IPS DF 4.7 (cell line): ENCODE measurements around the gene CD2AP.
"Not testable (repeated sequence)": the region's sequence is repeated elsewhere in the genome, so short reads cannot be mapped to it uniquely, and the experiment has no call there.

Experiments
- DNase-seq: peaks from one replicate; pipeline ENCODE4 v3.0.0-alpha.2; 2013; ENCODE audit warnings: low spot score; ENCODE audit errors: extremely low read depth

The CD2AP gene

GRCh38 chr6:47496935-47497579 is 19.5 kb downstream of the CD2AP start:
- no peak for DNase-seq

- no peak for DNase-seq
Observed at GRCh38 chr6:47502920-47503319, 25.3 kb downstream of the CD2AP start.

- DNase-seq, result no peak
Observed at GRCh38 chr6:47509937-47510336, 32.3 kb downstream of the CD2AP start.

GRCh38 chr6:47512872-47513271 is 35.3 kb downstream of the CD2AP start:
- no peak for DNase-seq

- no peak for DNase-seq
Observed at GRCh38 chr6:47519279-47519678, 41.7 kb downstream of the CD2AP start.

- no peak for DNase-seq
Observed at GRCh38 chr6:47520282-47520681, 42.7 kb downstream of the CD2AP start.

- no peak for DNase-seq
Observed at GRCh38 chr6:47521961-47522360, 44.4 kb downstream of the CD2AP start.

GRCh38 chr6:47524136-47524845 is 46.7 kb downstream of the CD2AP start:
- no peak for DNase-seq

GRCh38 chr6:47525330-47526057 is 47.9 kb downstream of the CD2AP start:
- no peak for DNase-seq

- no peak for DNase-seq
Observed at GRCh38 chr6:47527274-47527673, 49.7 kb downstream of the CD2AP start.

- DNase-seq, result no peak
Observed at GRCh38 chr6:47529734-47530133, 52.1 kb downstream of the CD2AP start.

GRCh38 chr6:47532981-47533585 is 55.5 kb downstream of the CD2AP start:
- no peak for DNase-seq

GRCh38 chr6:47534063-47534462 is 56.5 kb downstream of the CD2AP start:
- no peak for DNase-seq

- no peak for DNase-seq
Observed at GRCh38 chr6:47535316-47536225, 58.0 kb downstream of the CD2AP start.

GRCh38 chr6:47536816-47537401 is 59.3 kb downstream of the CD2AP start:
- no peak for DNase-seq

- DNase-seq, result no peak
Observed at GRCh38 chr6:47545223-47545622, 67.6 kb downstream of the CD2AP start.

- no peak for DNase-seq
Observed at GRCh38 chr6:47551670-47552069, 74.1 kb downstream of the CD2AP start.

GRCh38 chr6:47552319-47552718 is 74.7 kb downstream of the CD2AP start:
- DNase-seq, result no peak

- not testable (repeated sequence) for DNase-seq
Observed at GRCh38 chr6:47553243-47553642, 75.7 kb downstream of the CD2AP start.

GRCh38 chr6:47556459-47556858 is 78.9 kb downstream of the CD2AP start:
- not testable (repeated sequence) for DNase-seq

- DNase-seq, result no peak
Observed at GRCh38 chr6:47563162-47563561, 85.6 kb downstream of the CD2AP start.
